ENCODE data around the gene TAF4. TPM values are rescaled to one million over a fixed set of nuclear protein-coding genes. Genes with fewer than 3 reads are reported as not detected.

TAF4 gene
- total RNA-seq, 1 donor from 2014 or later: 20.0 TPM

GRCh38 chr20:62040381-62040922 is 25.2 kb downstream of the TAF4 start:
- Mint-ChIP-seq H3K4me1 (ENCODE audit: low read depth, unreplicated experiment) (peaks cover 21% of the 10 kb centered on the region), H3K4me3 (ENCODE audit: unreplicated experiment) (no peak overlapping the region), H3K36me3 (ENCODE audit: unreplicated experiment) (peaks cover 4% of the 10 kb centered on the region), H3K9me3 (ENCODE audit: unreplicated experiment) (peaks cover 4% of the 10 kb centered on the region), H3K27ac (ENCODE audit: unreplicated experiment) (no peak overlapping the region), H3K27me3 (ENCODE audit: unreplicated experiment) (peaks cover 11% of the 10 kb centered on the region)
- TF ChIP-seq, protein P1, sequence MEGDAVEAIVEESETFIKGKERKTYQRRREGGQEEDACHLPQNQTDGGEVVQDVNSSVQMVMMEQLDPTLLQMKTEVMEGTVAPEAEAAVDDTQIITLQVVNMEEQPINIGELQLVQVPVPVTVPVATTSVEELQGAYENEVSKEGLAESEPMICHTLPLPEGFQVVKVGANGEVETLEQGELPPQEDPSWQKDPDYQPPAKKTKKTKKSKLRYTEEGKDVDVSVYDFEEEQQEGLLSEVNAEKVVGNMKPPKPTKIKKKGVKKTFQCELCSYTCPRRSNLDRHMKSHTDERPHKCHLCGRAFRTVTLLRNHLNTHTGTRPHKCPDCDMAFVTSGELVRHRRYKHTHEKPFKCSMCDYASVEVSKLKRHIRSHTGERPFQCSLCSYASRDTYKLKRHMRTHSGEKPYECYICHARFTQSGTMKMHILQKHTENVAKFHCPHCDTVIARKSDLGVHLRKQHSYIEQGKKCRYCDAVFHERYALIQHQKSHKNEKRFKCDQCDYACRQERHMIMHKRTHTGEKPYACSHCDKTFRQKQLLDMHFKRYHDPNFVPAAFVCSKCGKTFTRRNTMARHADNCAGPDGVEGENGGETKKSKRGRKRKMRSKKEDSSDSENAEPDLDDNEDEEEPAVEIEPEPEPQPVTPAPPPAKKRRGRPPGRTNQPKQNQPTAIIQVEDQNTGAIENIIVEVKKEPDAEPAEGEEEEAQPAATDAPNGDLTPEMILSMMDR (IDR thresholded peaks at IDR 0.05; ENCODE audit: partially characterized antibody, unreplicated experiment): no peak
- DNase-seq: no peak

DNA sequence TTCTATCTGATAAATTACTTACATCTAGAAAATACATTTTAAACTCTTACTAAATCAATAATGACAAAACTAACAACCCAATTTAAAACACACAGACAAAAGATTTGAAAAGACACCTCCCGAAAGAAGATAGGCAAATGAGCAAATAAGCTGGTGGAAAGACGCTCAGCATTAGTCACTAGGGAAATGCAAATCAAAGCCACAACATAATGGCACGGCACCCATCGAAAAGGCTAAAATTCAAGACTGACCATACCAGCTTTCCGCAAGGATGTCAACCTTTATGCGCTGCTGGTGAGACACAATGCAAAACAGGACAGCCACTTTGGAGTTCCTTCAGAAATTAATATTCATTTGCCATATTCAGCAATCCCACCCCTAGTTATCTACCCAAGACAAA is 25.9 kb downstream of the TAF4 start:
- TF ChIP-seq, protein P1 (IDR thresholded peaks at IDR 0.05; ENCODE audit: partially characterized antibody, unreplicated experiment): no peak
- no peak for DNase-seq
- H3K27me3 Mint-ChIP-seq (ENCODE audit: unreplicated experiment): peaks cover 8% of the 10 kb centered on the region
- H3K4me3 Mint-ChIP-seq (ENCODE audit: unreplicated experiment): no peak overlapping the region
- peaks cover 20% of the 10 kb centered on the region for H3K4me1 Mint-ChIP-seq (ENCODE audit: low read depth, unreplicated experiment)
- peaks cover 5% of the 10 kb centered on the region for H3K9me3 Mint-ChIP-seq (ENCODE audit: unreplicated experiment)
- H3K27ac Mint-ChIP-seq (ENCODE audit: unreplicated experiment): no peak overlapping the region
- H3K36me3 Mint-ChIP-seq (ENCODE audit: unreplicated experiment): peaks cover 4% of the 10 kb centered on the region

DNA sequence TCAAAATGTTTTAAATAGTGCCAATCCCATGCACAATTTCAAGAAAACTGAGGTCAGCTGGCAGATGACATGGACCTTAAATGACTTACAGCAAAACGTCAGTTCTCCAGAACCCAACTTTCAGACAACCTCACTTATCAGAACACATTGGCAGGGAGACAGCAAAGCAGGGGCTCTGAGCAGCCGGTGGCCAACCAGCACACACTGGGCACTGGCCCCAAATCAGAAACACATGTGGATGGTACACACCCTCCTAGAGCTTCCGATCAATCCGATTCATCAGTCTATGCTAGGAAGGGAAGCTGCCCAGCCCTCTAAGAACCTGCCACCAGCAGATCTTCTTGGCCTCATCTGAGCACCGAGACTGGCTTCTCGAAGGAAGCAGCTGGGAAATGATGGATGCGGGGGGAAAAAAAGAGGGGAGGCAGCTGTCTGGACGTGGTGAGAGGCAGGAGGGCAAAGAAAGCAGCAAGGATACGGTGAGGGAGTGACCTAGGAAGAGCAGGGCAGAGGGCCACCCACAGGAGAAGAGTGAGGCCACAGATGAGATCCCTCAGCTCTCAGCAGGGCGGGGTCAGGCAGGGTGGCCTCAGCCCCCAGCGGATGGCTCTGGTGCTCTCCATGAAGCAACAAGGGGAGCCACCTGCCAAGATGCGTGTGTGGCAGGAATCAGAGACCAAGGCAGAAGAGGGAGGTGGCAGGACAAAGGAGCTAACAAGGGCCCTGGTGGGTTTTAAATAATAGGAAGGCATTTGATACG is 32.9 kb downstream of the TAF4 start:
- TF ChIP-seq, protein P1 (IDR thresholded peaks at IDR 0.05; ENCODE audit: partially characterized antibody, unreplicated experiment): no peak
- H3K36me3 Mint-ChIP-seq (ENCODE audit: unreplicated experiment): peaks cover 4% of the 10 kb centered on the region
- H3K4me3 Mint-ChIP-seq (ENCODE audit: unreplicated experiment): peak overlapping the region; percentile 63
- DNase-seq: no peak
- H3K9me3 Mint-ChIP-seq (ENCODE audit: unreplicated experiment): peaks cover 4% of the 10 kb centered on the region
- peak overlapping the region; percentile 12 for H3K27ac Mint-ChIP-seq (ENCODE audit: unreplicated experiment)
- peaks cover 14% of the 10 kb centered on the region for H3K4me1 Mint-ChIP-seq (ENCODE audit: low read depth, unreplicated experiment)
- no peaks in the 10 kb centered on the region for H3K27me3 Mint-ChIP-seq (ENCODE audit: unreplicated experiment)

- H3K36me3 Mint-ChIP-seq (ENCODE audit: unreplicated experiment): no peaks in the 10 kb centered on the region
- TF ChIP-seq, protein P1 (IDR thresholded peaks at IDR 0.05; ENCODE audit: partially characterized antibody, unreplicated experiment): no peak
- DNase-seq: no peak
- no peak overlapping the region for H3K27ac Mint-ChIP-seq (ENCODE audit: unreplicated experiment)
- H3K4me1 Mint-ChIP-seq (ENCODE audit: low read depth, unreplicated experiment): peaks cover 22% of the 10 kb centered on the region
- no peaks in the 10 kb centered on the region for H3K27me3 Mint-ChIP-seq (ENCODE audit: unreplicated experiment)
- peaks cover 8% of the 10 kb centered on the region for H3K9me3 Mint-ChIP-seq (ENCODE audit: unreplicated experiment)
- no peak overlapping the region for H3K4me3 Mint-ChIP-seq (ENCODE audit: unreplicated experiment)
Measured at GRCh38 chr20:62031462-62032092, 34.1 kb downstream of the TAF4 start.
